22Rv1 (cell line): ENCODE data around the gene PFKL.

Experiments
- H3K27ac ChIP-seq: fragments of 450-650 bp; 2 replicates; pipeline ENCODE4 v1.5.1; 2017
- CTCF ChIP-seq: fragments of 450-650 bp; IDR thresholded peaks from 2 replicates; pipeline ENCODE4 v1.5.1; 2017; ENCODE audit warnings: mild to moderate bottlenecking
- ZFX ChIP-seq: fragments of 450-650 bp; IDR thresholded peaks from 2 replicates; pipeline ENCODE4 v1.6.1; 2017; ENCODE audit warnings: antibody characterized with exemption, borderline replicate concordance

PFKL gene

GRCh38 chr21:44267655-44268142 is 32.2 kb upstream of the PFKL start:
- H3K27ac ChIP-seq = no peak overlapping the region
- TF ChIP-seq CTCF (no peak; the same call in 1 of the 2 replicates), ZFX (no peak)

- no peak overlapping the region for H3K27ac ChIP-seq
- TF ChIP-seq CTCF = no peak
- TF ChIP-seq ZFX = no peak
Observed at GRCh38 chr21:44269090-44269489, 30.8 kb upstream of the PFKL start.

GRCh38 chr21:44271558-44272283 is 28.1 kb upstream of the PFKL start:
- TF ChIP-seq ZFX (no peak), CTCF (no peak)
- no peak overlapping the region for H3K27ac ChIP-seq

GRCh38 chr21:44272284-44272858 is 27.5 kb upstream of the PFKL start:
- no peak for TF ChIP-seq ZFX
- no peak for TF ChIP-seq CTCF
- no peak overlapping the region for H3K27ac ChIP-seq

- TF ChIP-seq ZFX (no peak), CTCF (no peak)
- no peak overlapping the region for H3K27ac ChIP-seq
Observed at GRCh38 chr21:44273046-44273445, 26.8 kb upstream of the PFKL start.

- H3K27ac ChIP-seq = no peak overlapping the region
- TF ChIP-seq CTCF = no peak
- TF ChIP-seq ZFX = no peak
Observed at GRCh38 chr21:44275041-44275440, 24.8 kb upstream of the PFKL start.

GRCh38 chr21:44279354-44280260 is 20.2 kb upstream of the PFKL start:
- H3K27ac ChIP-seq = no peak overlapping the region
- TF ChIP-seq ZFX (no peak), CTCF (no peak)
